Spleen (tissue), 7 donors: Measurements from ENCODE around the gene DES.

Experiments used
- CTCF ChIP-seq, 11 experiments: fragments of 200-600 bp in 7 of 11; fragments of 450-650 bp in 4 of 11; sonication (generic) in 4 of 11; IDR thresholded peaks in 8 of 11; conservative IDR thresholded peaks in 3 of 11; 1 replicate in 7 of 11; 2 replicates in 4 of 11; pipeline versions ENCODE4 v1.4.0 to v1.8.0; 2016 to 2021; ENCODE audit warnings: antibody characterized with exemption in 11 of 11, inconsistent platforms in 4 of 11, mild to moderate bottlenecking in 1 of 11
- POLR2A ChIP-seq, 3 donors: fragments of 450-650 bp; IDR thresholded peaks; one replicate each; pipeline ENCODE4 v1.5.1; 2017; ENCODE audit warnings: antibody characterized with exemption in 3 of 3, mild to moderate bottlenecking in 1 of 3
- POLR2AphosphoS5 ChIP-seq, 3 donors: sonication (generic); formaldehyde crosslinking; IDR thresholded peaks; one replicate each; pipeline ENCODE4 v1.5.1; 2017; ENCODE audit warnings: antibody characterized with exemption in 3 of 3
- donor health status: DM: no; HTN: no; CAD: no; lungs with moderate emphysema.
- donor health status: DM: no; HTN: no; CAD: no.
- donor health status: DM: no; HTN: no; CAD: no.

GRCh38 chr2:219392754-219393153 is 25.4 kb upstream of the DES start:
- TF ChIP-seq CTCF (IDR thresholded peaks at IDR 0.05 in 8 of 11, conservative IDR thresholded peaks at IDR 0.05 in 3 of 11) (no peak), POLR2A (IDR thresholded peaks at IDR 0.05) (no peak), POLR2AphosphoS5 (IDR thresholded peaks at IDR 0.05) (no peak)
